D721Med (cell line): ENCODE measurements around the gene EIF3L.

Experiments used
- DNase-seq: peaks from one replicate; pipeline ENCODE4 v3.0.0; 2011; ENCODE audit warnings: low spot score; ENCODE audit not compliant: insufficient read length
- FAIRE-seq: peaks from 2 replicates; lab custom pipeline; 2011; peaks lifted over from hg19 to GRCh38; lab: Jason Lieb, UNC
- TF ChIP-seq, protein P1 (sequence below): IDR thresholded peaks from 2 replicates; pipeline ENCODE4 v1.5.1; 2012; ENCODE audit warnings: mild to moderate bottlenecking, control low read depth; ENCODE audit not compliant: insufficient read depth; ENCODE audit errors: missing control alignments

The EIF3L gene

DNA sequence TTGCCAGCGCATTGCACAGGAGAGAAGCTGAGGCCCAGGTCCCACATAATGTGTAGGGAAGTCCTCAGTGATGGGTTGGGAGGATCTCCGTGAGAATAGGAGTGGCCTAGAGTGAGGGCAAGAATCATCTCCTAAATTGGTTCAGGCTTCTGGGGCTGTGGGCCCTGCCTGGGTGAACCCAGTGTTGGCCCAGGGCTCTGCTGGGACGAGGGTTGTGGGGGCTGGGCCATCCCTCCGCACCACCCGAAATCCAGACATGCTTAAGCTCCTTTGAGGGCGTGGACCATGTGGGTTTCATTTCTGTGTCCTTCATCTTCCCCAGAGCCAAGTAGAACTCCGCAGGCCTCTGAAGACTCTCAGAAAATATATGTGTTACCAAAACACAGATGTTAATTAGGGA lies 60.5 kb downstream of the EIF3L start:
- no peak for DNase-seq
- FAIRE-seq = no peak
- TF ChIP-seq, protein P1, sequence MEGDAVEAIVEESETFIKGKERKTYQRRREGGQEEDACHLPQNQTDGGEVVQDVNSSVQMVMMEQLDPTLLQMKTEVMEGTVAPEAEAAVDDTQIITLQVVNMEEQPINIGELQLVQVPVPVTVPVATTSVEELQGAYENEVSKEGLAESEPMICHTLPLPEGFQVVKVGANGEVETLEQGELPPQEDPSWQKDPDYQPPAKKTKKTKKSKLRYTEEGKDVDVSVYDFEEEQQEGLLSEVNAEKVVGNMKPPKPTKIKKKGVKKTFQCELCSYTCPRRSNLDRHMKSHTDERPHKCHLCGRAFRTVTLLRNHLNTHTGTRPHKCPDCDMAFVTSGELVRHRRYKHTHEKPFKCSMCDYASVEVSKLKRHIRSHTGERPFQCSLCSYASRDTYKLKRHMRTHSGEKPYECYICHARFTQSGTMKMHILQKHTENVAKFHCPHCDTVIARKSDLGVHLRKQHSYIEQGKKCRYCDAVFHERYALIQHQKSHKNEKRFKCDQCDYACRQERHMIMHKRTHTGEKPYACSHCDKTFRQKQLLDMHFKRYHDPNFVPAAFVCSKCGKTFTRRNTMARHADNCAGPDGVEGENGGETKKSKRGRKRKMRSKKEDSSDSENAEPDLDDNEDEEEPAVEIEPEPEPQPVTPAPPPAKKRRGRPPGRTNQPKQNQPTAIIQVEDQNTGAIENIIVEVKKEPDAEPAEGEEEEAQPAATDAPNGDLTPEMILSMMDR = no peak

DNA sequence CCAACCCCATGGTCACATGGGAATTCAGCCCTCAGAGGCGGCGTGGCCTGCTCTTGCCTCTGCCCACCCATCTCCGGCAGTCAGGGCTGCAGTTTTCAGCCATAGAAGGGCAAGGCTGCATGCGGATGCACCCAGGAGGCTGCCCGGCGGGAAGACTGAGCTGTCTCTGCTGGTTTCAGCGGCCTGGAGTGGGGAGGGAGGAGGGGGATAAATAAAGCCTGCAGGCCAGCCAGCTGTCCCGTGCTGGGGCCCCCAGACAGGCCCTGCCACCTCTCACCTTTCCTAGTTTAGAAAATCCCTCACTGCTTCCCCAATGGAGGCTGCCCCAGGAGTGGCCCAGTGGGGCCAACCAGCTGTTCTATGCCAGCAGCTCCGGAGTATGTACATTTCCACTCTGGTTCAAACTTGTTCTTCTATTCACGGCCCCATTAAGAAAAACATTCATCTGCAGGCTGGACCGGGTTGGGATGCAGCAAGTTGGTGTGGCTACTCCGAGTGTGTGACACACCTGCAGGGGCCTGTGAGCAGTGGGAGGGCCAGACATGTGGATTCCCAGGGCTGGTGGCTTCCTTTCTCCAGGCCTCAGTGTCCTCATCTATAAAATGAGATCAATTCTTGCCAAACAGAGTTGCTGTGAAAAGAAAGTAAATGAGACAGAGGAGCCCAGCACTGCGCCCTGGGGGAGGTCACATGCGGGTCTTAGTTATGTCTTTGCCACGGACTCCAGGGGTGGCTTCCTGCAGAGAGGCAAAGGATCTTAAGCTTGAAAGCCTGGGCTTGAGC lies 61.9 kb downstream of the EIF3L start:
- TF ChIP-seq, protein P1 = no peak
- DNase-seq (no peak), FAIRE-seq (no peak)

DNA sequence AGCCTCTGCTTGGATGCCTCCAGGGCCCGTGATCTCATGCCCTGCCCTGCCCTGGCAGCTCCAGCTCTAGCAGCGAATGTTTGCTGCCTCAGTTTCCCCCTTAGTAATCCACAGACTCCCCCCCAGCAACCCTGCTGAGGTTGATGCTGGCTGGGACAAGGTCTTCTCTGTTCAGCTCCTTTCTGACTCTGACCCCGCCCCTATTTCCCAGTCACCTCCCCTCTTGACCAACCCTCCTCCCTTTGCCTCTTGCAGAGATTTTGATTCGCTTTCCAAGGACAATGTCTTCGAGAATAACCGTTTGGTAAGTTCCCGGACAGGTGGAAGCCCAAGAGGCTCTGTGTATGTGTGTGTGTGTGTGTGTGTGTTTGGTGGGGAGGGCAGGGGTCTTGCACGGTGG lies 62.5 kb downstream of the EIF3L start:
- DNase-seq (no peak), FAIRE-seq (no peak)
- TF ChIP-seq, protein P1 = no peak

DNA sequence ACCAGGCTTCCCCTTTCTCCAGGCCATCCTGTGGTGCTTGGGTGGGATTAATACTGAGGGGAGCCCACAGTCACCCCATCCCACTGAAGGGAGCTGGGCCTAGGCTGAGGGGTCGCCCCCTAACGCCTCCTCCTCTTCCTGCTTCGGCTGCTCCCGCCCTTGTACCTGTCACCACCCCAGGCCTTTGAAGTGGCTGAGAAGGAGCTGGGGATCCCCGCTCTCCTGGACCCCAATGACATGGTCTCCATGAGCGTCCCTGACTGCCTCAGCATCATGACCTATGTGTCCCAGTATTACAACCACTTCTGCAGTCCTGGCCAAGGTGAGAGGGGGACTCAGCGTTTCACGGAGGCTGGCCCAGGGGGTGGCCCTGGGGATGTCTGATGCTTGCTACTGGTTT lies 63.0 kb downstream of the EIF3L start:
- TF ChIP-seq, protein P1 = no peak
- DNase-seq = no peak
- FAIRE-seq = no peak

DNA sequence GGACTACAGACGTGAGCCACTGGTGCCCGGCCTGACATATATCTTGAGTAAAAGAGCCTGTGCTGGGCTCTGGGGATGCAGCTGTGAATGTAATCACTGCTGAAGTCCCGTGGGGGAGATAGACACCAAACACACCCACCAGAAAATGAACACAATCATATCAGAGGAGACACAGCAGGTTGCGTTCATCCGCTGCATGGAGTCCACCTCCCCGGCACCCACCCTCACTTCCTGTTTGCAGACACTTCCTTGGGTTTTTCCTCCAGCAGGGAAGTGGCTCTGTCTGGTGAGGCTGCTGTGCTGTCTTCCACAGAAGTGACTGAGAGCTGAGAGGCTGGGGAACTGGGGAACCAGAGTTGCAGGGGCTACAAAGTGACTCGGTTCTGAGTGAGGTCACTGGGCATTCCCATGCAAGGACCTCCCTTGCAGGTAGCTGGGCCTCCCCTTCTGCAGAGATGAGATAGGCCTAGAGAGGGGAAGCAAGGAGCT lies 64.1 kb downstream of the EIF3L start:
- TF ChIP-seq, protein P1 = no peak
- no peak for FAIRE-seq
- DNase-seq = no peak

DNA sequence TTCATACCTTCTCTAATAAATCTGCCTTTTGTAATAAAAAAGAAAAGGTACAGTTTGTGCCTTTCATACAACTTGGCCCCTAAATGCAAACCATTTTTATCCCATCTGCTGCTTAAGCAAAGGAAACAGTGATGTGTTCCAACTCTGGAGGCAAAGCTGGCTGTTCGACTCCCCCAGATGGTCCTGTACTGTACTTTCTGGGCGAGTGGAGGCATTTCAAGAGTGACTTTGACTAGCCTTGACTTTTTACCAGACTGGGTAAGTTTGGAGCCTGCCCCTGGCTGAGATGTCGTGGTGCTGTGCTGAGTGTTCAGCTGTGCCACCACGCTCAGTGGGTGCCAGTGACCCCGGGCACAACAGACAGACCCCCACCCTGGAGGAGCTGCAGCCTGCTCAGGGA lies 67.1 kb downstream of the EIF3L start:
- FAIRE-seq (no peak), DNase-seq (no peak)
- TF ChIP-seq, protein P1 = no peak
